Stimulated activated CD8-positive, alpha-beta memory T cell treated with anti-CD3 and anti-CD28 coated beads, Interleukin-7, amount 100 ng/mL, for 1 hour (primary cell): ENCODE results near the gene MYT1.

ENCODE experiments used
- DNase-seq, 2 donors: peaks; one replicate each; pipeline ENCODE4 v3.0.0-alpha.2; 2020; ENCODE audit warnings: low read depth in 2 of 2

The MYT1 gene

GRCh38 chr20:64139199-64140060 is 24.8 kb upstream of the MYT1 start:
- DNase-seq, result no peak

GRCh38 chr20:64140061-64140931 is 24.0 kb upstream of the MYT1 start:
- DNase-seq, result no peak

GRCh38 chr20:64140956-64141355 is 23.3 kb upstream of the MYT1 start:
- DNase-seq, result no peak

GRCh38 chr20:64142590-64142989 is 21.7 kb upstream of the MYT1 start:
- no peak for DNase-seq

GRCh38 chr20:64143018-64143801 is 21.0 kb upstream of the MYT1 start:
- no peak for DNase-seq

- no peak for DNase-seq
These were observed 19.9 kb upstream of the MYT1 start for GRCh38 chr20:64144144-64144912.

GRCh38 chr20:64145458-64146300 is 18.6 kb upstream of the MYT1 start:
- DNase-seq, result no peak

- DNase-seq, result no peak
These were observed 17.8 kb upstream of the MYT1 start for GRCh38 chr20:64146301-64146935.

GRCh38 chr20:64146936-64147477 is 17.2 kb upstream of the MYT1 start:
- no peak for DNase-seq

- no peak for DNase-seq
These were observed 15.7 kb upstream of the MYT1 start for GRCh38 chr20:64148581-64148980.

GRCh38 chr20:64149141-64149540 is 15.1 kb upstream of the MYT1 start:
- no peak for DNase-seq

GRCh38 chr20:64149809-64150560 is 14.3 kb upstream of the MYT1 start:
- no peak for DNase-seq

GRCh38 chr20:64150756-64151632 is 13.3 kb upstream of the MYT1 start:
- no peak for DNase-seq

GRCh38 chr20:64151633-64152530 is 12.4 kb upstream of the MYT1 start:
- no peak for DNase-seq

GRCh38 chr20:64152906-64153305 is 11.3 kb upstream of the MYT1 start:
- no peak for DNase-seq

- DNase-seq, result no peak
These were observed 10.8 kb upstream of the MYT1 start for GRCh38 chr20:64153410-64153809.
